Measurements from ENCODE around the gene GPNMB. TPM values are rescaled to one million over a fixed set of nuclear protein-coding genes. Genes with fewer than 3 reads are reported as not detected.
"Not testable (repeated sequence)": the region's sequence is repeated elsewhere in the genome, so short reads cannot be mapped to it uniquely, and the experiment has no call there.

The GPNMB gene
- total RNA-seq, 1 donor from 2014 or later, result 2.7 TPM

- no peak for DNase-seq (ENCODE audit: low spot score in 2 of 2, unreplicated experiment in 2 of 2)
- no peak overlapping the region for H3K27ac Mint-ChIP-seq
- no peaks in the 10 kb centered on the region for H3K4me1 Mint-ChIP-seq
- H3K36me3 Mint-ChIP-seq, result no peaks in the 10 kb centered on the region
- H3K9me3 Mint-ChIP-seq, result no peaks in the 10 kb centered on the region
- no peak overlapping the region for H3K4me3 Mint-ChIP-seq
- no peak for TF ChIP-seq CTCF (IDR thresholded peaks at IDR 0.05; ENCODE audit: unreplicated experiment)
- H3K27me3 Mint-ChIP-seq (ENCODE audit: low read depth), result no peaks in the 10 kb centered on the region
These were observed 25.8 kb upstream of the GPNMB start for GRCh38 chr7:23220690-23221305.

- DNase-seq (ENCODE audit: low spot score in 2 of 2, unreplicated experiment in 2 of 2), result no peak
- TF ChIP-seq CTCF (IDR thresholded peaks at IDR 0.05; ENCODE audit: unreplicated experiment), result no peak
- H3K36me3 Mint-ChIP-seq, result no peaks in the 10 kb centered on the region
- H3K27ac Mint-ChIP-seq, result no peak overlapping the region
- no peaks in the 10 kb centered on the region for H3K4me1 Mint-ChIP-seq
- H3K27me3 Mint-ChIP-seq (ENCODE audit: low read depth), result no peaks in the 10 kb centered on the region
- no peak overlapping the region for H3K4me3 Mint-ChIP-seq
- no peaks in the 10 kb centered on the region for H3K9me3 Mint-ChIP-seq
These were observed 24.0 kb upstream of the GPNMB start for GRCh38 chr7:23222439-23223030.

GRCh38 chr7:23224364-23224763 lies 22.2 kb upstream of the GPNMB start:
- H3K27ac Mint-ChIP-seq; H3K27me3 Mint-ChIP-seq (ENCODE audit: low read depth); H3K9me3 Mint-ChIP-seq; H3K36me3 Mint-ChIP-seq; H3K4me1 Mint-ChIP-seq; H3K4me3 Mint-ChIP-seq; DNase-seq (ENCODE audit: low spot score in 2 of 2, unreplicated experiment in 2 of 2): not testable (repeated sequence)

- no peak for DNase-seq (ENCODE audit: low spot score in 2 of 2, unreplicated experiment in 2 of 2)
- Mint-ChIP-seq H3K27ac (no peak overlapping the region), H3K36me3 (no peaks in the 10 kb centered on the region), H3K4me1 (no peaks in the 10 kb centered on the region), H3K27me3 (ENCODE audit: low read depth) (no peaks in the 10 kb centered on the region), H3K9me3 (peaks cover 9% of the 10 kb centered on the region), H3K4me3 (no peak overlapping the region)
- TF ChIP-seq CTCF (IDR thresholded peaks at IDR 0.05; ENCODE audit: unreplicated experiment), result no peak
These were observed 19.6 kb upstream of the GPNMB start for GRCh38 chr7:23226844-23227450.

- Mint-ChIP-seq H3K4me1 (no peaks in the 10 kb centered on the region), H3K36me3 (no peaks in the 10 kb centered on the region), H3K27ac (no peak overlapping the region), H3K9me3 (peaks cover 9% of the 10 kb centered on the region), H3K27me3 (ENCODE audit: low read depth) (no peaks in the 10 kb centered on the region), H3K4me3 (no peak overlapping the region)
- TF ChIP-seq CTCF (IDR thresholded peaks at IDR 0.05; ENCODE audit: unreplicated experiment), result no peak
- no peak for DNase-seq (ENCODE audit: low spot score in 2 of 2, unreplicated experiment in 2 of 2)
These were observed 18.2 kb upstream of the GPNMB start for GRCh38 chr7:23228412-23228811.

GRCh38 chr7:23230641-23231101 lies 15.9 kb upstream of the GPNMB start:
- no peak for TF ChIP-seq CTCF (IDR thresholded peaks at IDR 0.05; ENCODE audit: unreplicated experiment)
- peaks cover 9% of the 10 kb centered on the region for H3K9me3 Mint-ChIP-seq
- no peak overlapping the region for H3K4me3 Mint-ChIP-seq
- H3K27ac Mint-ChIP-seq, result no peak overlapping the region
- H3K36me3 Mint-ChIP-seq, result no peaks in the 10 kb centered on the region
- no peak for DNase-seq (ENCODE audit: low spot score in 2 of 2, unreplicated experiment in 2 of 2)
- H3K27me3 Mint-ChIP-seq (ENCODE audit: low read depth), result no peaks in the 10 kb centered on the region
- no peaks in the 10 kb centered on the region for H3K4me1 Mint-ChIP-seq

All from mesothelial cell of epicardium (in vitro differentiated cells).